AG04450 (cell line): ENCODE results near the gene SIPA1L3. TPM values are rescaled to one million over a fixed set of nuclear protein-coding genes. Genes with fewer than 3 reads are reported as not detected.

Experiments used
- CTCF ChIA-PET: fragments of 300-600, 350-600 bp; formaldehyde crosslinking; extraction: SDS; loops from one replicate; lab custom pipeline; 2022; ENCODE audit warnings: antibody characterized with exemption, inconsistent platforms; lab: Charles Lee
- POLR2A ChIA-PET: fragments of 350-600 bp; formaldehyde crosslinking; extraction: SDS; loops from one replicate; lab custom pipeline; 2021; ENCODE audit warnings: antibody characterized with exemption, inconsistent platforms; lab: Yijun Ruan, JAX
- DNase-seq: peaks from one replicate; pipeline ENCODE4 v3.0.0-alpha.2; 2011; ENCODE audit warnings: low read depth, low spot score
- H3K27ac ChIP-seq: one replicate; pipeline ENCODE4 v1.5.1; 2012; ENCODE audit warnings: low read depth, low read length, control low read depth
- H3K27me3 ChIP-seq: one replicate; pipeline ENCODE4 v1.6.0; 2012; ENCODE audit warnings: low read length; ENCODE audit not compliant: control insufficient read depth, insufficient read depth
- H3K4me3 ChIP-seq: 2 replicates; pipeline ENCODE4 v1.5.1; 2011; ENCODE audit warnings: mild to moderate bottlenecking, low read depth, low read length, control low read depth
- H3K9me3 ChIP-seq: 2 replicates; pipeline ENCODE4 v1.5.1; 2012; ENCODE audit warnings: low read length; ENCODE audit not compliant: control insufficient read depth, insufficient read depth
- CTCF ChIP-seq: IDR thresholded peaks from 2 replicates; pipeline ENCODE4 v1.5.1; 2011; ENCODE audit warnings: low read depth, low read length, control low read depth, inconsistent platforms
- polyA plus RNA-seq: library from polyadenylated mRNA; depleted of rRNA; stranded (reverse); fragments of >200 nt; gene quantifications from 2 replicates; pipeline ENCODE4 v1.2.3, GENCODE V29; 2011

The SIPA1L3 gene
- polyA plus RNA-seq, 1 experiment, result 4.9 TPM

- H3K27me3 ChIP-seq, result no peaks in the 10 kb centered on the region
- no peak for TF ChIP-seq CTCF
- POLR2A ChIA-PET, result no interaction called here
- no peak overlapping the region for H3K27ac ChIP-seq
- CTCF ChIA-PET, result interaction anchor here (0.6 to 1.7 kb wide), 11 partner anchors 32 to 474 kb away, joined by 3 to 8 read pairs (median 4); partner anchors contain the start of gene PSMD8
- no peak for DNase-seq
- H3K9me3 ChIP-seq, result no peaks in the 10 kb centered on the region
- H3K4me3 ChIP-seq, result no peak overlapping the region
These were observed 7.0 kb upstream of the SIPA1L3 start for GRCh38 chr19:37899966-37900365.

DNA sequence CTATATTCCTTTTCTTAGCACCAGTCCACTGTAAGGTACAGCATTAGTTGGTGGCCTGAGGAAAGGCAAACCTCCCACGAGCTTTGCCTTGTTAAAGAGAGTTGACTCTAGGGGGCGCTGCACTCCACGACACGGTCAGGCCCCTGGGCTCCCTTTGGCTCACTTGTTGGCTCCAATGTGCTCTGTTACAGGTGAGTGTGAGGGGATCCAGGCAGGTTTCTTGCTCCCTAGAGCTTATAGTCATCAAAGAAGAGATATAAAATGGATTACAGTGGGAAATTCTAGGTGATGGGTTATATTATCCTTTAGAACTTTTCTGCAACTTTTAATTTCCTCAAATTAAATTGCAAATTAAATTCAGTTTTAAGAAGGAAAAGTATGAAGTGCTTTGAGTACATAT is 4.3 kb upstream of the SIPA1L3 start:
- Histone ChIP-seq H3K9me3 (no peaks in the 10 kb centered on the region; the same call in 1 of the 2 replicates), H3K27me3 (no peaks in the 10 kb centered on the region), H3K27ac (no peak overlapping the region), H3K4me3 (no peak overlapping the region)
- ChIA-PET POLR2A (interaction anchor here (0.5 to 1.6 kb wide), 4 partner anchors 17 to 376 kb away, joined by 3 to 14 read pairs (median 4); no protein-coding TSS in a partner anchor), CTCF (interaction anchor here (0.5 to 2.3 kb wide), 70 partner anchors 8 to 742 kb away, joined by 3 to 31 read pairs (median 4); partner anchors contain the start of genes CATSPERG, EIF3K, GGN and ZNF527)
- peak; percentile 34 for DNase-seq
- peak; percentile 86 for TF ChIP-seq CTCF

DNA sequence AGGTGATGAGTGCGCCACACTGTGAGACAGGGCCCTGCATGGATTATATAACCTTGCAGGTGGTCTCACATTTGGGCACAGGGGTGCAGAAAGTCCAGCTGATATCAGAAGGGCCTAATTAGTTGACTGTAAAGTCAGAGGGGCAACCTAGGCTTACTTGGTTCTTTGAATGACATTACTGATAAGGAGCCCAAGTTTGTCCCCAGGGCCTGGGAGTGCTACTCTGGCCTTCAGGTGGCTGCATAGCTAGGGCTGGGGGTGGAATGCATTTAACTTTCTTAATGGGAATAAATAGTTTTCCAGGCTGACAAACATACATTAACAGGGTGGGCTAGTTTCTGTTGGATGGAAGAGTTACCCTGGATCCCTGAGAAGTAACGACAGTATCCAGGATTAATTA is 3.9 kb upstream of the SIPA1L3 start:
- POLR2A ChIA-PET, result interaction anchor here (0.5 to 1.6 kb wide), 2 partner anchors 101 to 224 kb away, joined by 3 to 14 read pairs; no protein-coding TSS in a partner anchor
- no peak overlapping the region for H3K4me3 ChIP-seq
- no peak for DNase-seq
- TF ChIP-seq CTCF, result no peak
- H3K9me3 ChIP-seq, result no peaks in the 10 kb centered on the region; the same call in 1 of the 2 replicates
- no peak overlapping the region for H3K27ac ChIP-seq
- H3K27me3 ChIP-seq, result no peaks in the 10 kb centered on the region
- CTCF ChIA-PET, result interaction anchor here (0.6 to 2.3 kb wide), 38 partner anchors 9 to 533 kb away, joined by 3 to 31 read pairs (median 5); partner anchors contain the start of genes CATSPERG, GGN, ZNF527 and ZNF573

- Histone ChIP-seq H3K27ac (peak within 1 kb of the TSS; percentile 65), H3K4me3 (peak within 1 kb of the TSS; percentile 96), H3K9me3 (no peaks in the 10 kb centered on the region; the same call in 1 of the 2 replicates), H3K27me3 (no peaks in the 10 kb centered on the region)
- no peak for DNase-seq
- TF ChIP-seq CTCF, result no peak
- POLR2A ChIA-PET, result interaction anchor here (0.7 to 2.1 kb wide), 6 partner anchors 26 to 174 kb away, joined by 3 to 20 read pairs (median 4); no protein-coding TSS in a partner anchor
- CTCF ChIA-PET, result interaction anchor here (1.0 to 1.7 kb wide), 6 partner anchors 138 to 338 kb away, joined by 3 to 7 read pairs (median 4); no protein-coding TSS in a partner anchor
These were observed 801 bp upstream of the SIPA1L3 start, which contains the start of gene WDR87 for GRCh38 chr19:37905946-37906868. Gene WDR87, minus strand, starts transcription at chr19:37906594. Its CDS starts 8,355 bp downstream, at chr19:37898239.
